Measurements from ENCODE around the gene ECT2L.

The ECT2L gene

DNA sequence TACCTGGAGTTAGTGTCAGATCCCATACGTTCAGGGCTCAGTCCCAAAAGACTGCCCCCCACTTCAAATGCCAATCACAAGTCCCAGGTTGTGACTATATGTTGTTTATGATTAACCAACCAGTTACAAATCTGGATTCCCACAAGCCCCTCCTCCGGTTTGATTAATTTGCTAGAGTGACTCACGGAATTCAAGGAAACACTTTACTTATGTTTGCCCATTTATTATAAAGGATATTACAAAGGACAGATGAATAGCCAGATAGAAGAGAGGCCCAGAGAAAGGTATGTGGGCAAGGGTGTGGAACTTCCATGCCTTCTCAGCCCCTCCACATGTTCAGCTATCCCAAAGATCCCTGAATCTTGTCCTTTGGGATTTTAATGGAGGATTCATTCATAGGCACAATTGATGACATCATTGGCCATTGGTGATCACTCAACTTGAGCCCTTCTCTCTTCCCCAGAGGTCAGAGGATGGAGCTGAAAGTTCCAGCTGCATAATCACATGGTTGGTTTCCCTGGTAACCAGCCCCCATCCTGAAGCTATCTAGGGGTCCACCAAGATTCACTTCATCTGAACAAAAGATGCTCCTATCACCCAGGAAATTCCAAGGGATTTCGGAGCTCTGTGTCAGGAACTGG is 2.0 kb downstream of the ECT2L start:
- no peak for TF ChIP-seq CTCF (IDR thresholded peaks at IDR 0.05; ENCODE audit: unreplicated experiment in 3 of 3)
- Mint-ChIP-seq H3K9me3 (no peaks in the 10 kb centered on the region), H3K27me3 (ENCODE audit: low read depth) (peaks cover 14% of the 10 kb centered on the region), H3K27ac (no peak overlapping the region), H3K4me3 (no peak overlapping the region), H3K36me3 (ENCODE audit: low read depth) (no peaks in the 10 kb centered on the region), H3K4me1 (peaks cover under 1% of the 10 kb centered on the region)

- peaks cover 14% of the 10 kb centered on the region for H3K27me3 Mint-ChIP-seq (ENCODE audit: low read depth)
- no peak overlapping the region for H3K4me3 Mint-ChIP-seq
- H3K9me3 Mint-ChIP-seq, result no peaks in the 10 kb centered on the region
- no peak overlapping the region for H3K27ac Mint-ChIP-seq
- H3K4me1 Mint-ChIP-seq, result peaks cover 22% of the 10 kb centered on the region
- no peak for TF ChIP-seq CTCF (IDR thresholded peaks at IDR 0.05; ENCODE audit: unreplicated experiment in 3 of 3)
- no peaks in the 10 kb centered on the region for H3K36me3 Mint-ChIP-seq (ENCODE audit: low read depth)
These were observed 4.7 kb downstream of the ECT2L start for GRCh38 chr6:138800377-138801150.

GRCh38 chr6:138803331-138803730 is 7.4 kb downstream of the ECT2L start:
- Mint-ChIP-seq H3K4me1 (peaks cover 22% of the 10 kb centered on the region), H3K9me3 (no peaks in the 10 kb centered on the region), H3K36me3 (ENCODE audit: low read depth) (no peaks in the 10 kb centered on the region), H3K4me3 (no peak overlapping the region), H3K27me3 (ENCODE audit: low read depth) (no peaks in the 10 kb centered on the region), H3K27ac (no peak overlapping the region)
- no peak for TF ChIP-seq CTCF (IDR thresholded peaks at IDR 0.05; ENCODE audit: unreplicated experiment in 3 of 3)

DNA sequence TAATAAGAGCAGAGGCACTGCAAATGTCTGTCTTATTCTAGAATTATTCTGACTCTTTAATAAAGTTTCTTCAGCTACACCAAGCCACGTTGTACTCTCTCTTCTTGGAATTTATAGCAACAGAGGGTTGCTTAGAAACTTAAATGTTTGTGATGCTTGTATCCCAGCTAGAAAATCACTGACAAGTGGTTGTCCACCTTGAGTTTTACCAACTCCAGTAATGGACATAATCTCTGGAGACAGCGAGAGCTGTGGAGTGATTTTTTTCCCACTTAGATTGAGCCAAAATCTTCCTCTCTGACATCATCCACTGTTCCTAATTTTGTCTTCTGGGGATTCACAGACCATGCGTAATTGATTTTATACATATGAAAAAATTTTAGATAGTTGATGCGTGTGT is 8.0 kb downstream of the ECT2L start:
- H3K9me3 Mint-ChIP-seq, result no peaks in the 10 kb centered on the region
- H3K4me1 Mint-ChIP-seq, result peaks cover 22% of the 10 kb centered on the region
- TF ChIP-seq CTCF (IDR thresholded peaks at IDR 0.05; ENCODE audit: unreplicated experiment in 3 of 3), result no peak
- H3K27me3 Mint-ChIP-seq (ENCODE audit: low read depth), result no peaks in the 10 kb centered on the region
- H3K27ac Mint-ChIP-seq, result no peak overlapping the region
- H3K4me3 Mint-ChIP-seq, result no peak overlapping the region
- no peaks in the 10 kb centered on the region for H3K36me3 Mint-ChIP-seq (ENCODE audit: low read depth)

GRCh38 chr6:138805016-138805765 is 9.3 kb downstream of the ECT2L start:
- no peaks in the 10 kb centered on the region for H3K27me3 Mint-ChIP-seq (ENCODE audit: low read depth)
- no peak overlapping the region for H3K4me3 Mint-ChIP-seq
- H3K9me3 Mint-ChIP-seq, result no peaks in the 10 kb centered on the region
- no peak overlapping the region for H3K27ac Mint-ChIP-seq
- H3K4me1 Mint-ChIP-seq, result peaks cover 22% of the 10 kb centered on the region
- no peaks in the 10 kb centered on the region for H3K36me3 Mint-ChIP-seq (ENCODE audit: low read depth)
- no peak for TF ChIP-seq CTCF (IDR thresholded peaks at IDR 0.05; ENCODE audit: unreplicated experiment in 3 of 3)

Measured in nephron (organoid).